Retina (tissue), 1 donor: ENCODE results near the gene RAB11A.
"Not testable (repeated sequence)": the region's sequence is repeated elsewhere in the genome, so short reads cannot be mapped to it uniquely, and the experiment has no call there.

Source experiments
- DNase-seq: peaks from one replicate; pipeline ENCODE4 v3.0.0-alpha.2; 2016

Gene RAB11A

GRCh38 chr15:65845826-65846519 lies 23.3 kb upstream of the RAB11A start:
- DNase-seq: peak; percentile 30

GRCh38 chr15:65847989-65848388 lies 21.3 kb upstream of the RAB11A start:
- DNase-seq: no peak

GRCh38 chr15:65851981-65852380 lies 17.3 kb upstream of the RAB11A start:
- DNase-seq: no peak

- peak; percentile 11 for DNase-seq
These were observed 12.4 kb upstream of the RAB11A start for GRCh38 chr15:65856821-65857455.

GRCh38 chr15:65857718-65858402 lies 11.4 kb upstream of the RAB11A start:
- peak; percentile 19 for DNase-seq

- no peak for DNase-seq
These were observed 6.6 kb upstream of the RAB11A start for GRCh38 chr15:65862682-65863081.

- no peak for DNase-seq
These were observed 6.2 kb upstream of the RAB11A start for GRCh38 chr15:65863106-65863505.

GRCh38 chr15:65867244-65867643 lies 2.0 kb upstream of the RAB11A start:
- no peak for DNase-seq

GRCh38 chr15:65867933-65868332 lies 1.4 kb upstream of the RAB11A start:
- not testable (repeated sequence) for DNase-seq

GRCh38 chr15:65868546-65869125 lies 655 bp upstream of the RAB11A start:
- DNase-seq: peak; percentile 3

- no peak for DNase-seq
These were observed 922 bp downstream of the RAB11A start for GRCh38 chr15:65869954-65870871.

- DNase-seq: peak; percentile 15
These were observed 1.7 kb downstream of the RAB11A start for GRCh38 chr15:65870889-65871533.

GRCh38 chr15:65871886-65872285 lies 2.6 kb downstream of the RAB11A start:
- not testable (repeated sequence) for DNase-seq

GRCh38 chr15:65872596-65872995 lies 3.3 kb downstream of the RAB11A start:
- DNase-seq: not testable (repeated sequence)

GRCh38 chr15:65873256-65873655 lies 4.0 kb downstream of the RAB11A start:
- DNase-seq: no peak

- no peak for DNase-seq
These were observed 6.2 kb downstream of the RAB11A start for GRCh38 chr15:65875458-65875857.

- DNase-seq: no peak
These were observed 8.5 kb downstream of the RAB11A start for GRCh38 chr15:65877749-65878148.

GRCh38 chr15:65881766-65882434 lies 12.6 kb downstream of the RAB11A start:
- DNase-seq: no peak

GRCh38 chr15:65883571-65883970 lies 14.3 kb downstream of the RAB11A start:
- DNase-seq: no peak

- DNase-seq: no peak
These were observed 15.2 kb downstream of the RAB11A start for GRCh38 chr15:65884511-65884910.

GRCh38 chr15:65885668-65886218 lies 16.5 kb downstream of the RAB11A start:
- DNase-seq: no peak
